ENCODE data around the gene SVIL. TPM values are rescaled to one million over a fixed set of nuclear protein-coding genes. Genes with fewer than 3 reads are reported as not detected.
A peak's percentile ranks its signal among the peaks of the same experiment; 100 is the strongest.

SVIL gene
- total and polyA plus RNA-seq, 2 of the 13 experiments (the other 11 are each of a cell fraction or from before 2014, with no cell fraction given), result 3.9 to 12.1 TPM

GRCh38 chr10:29619241-29619669 is 15.5 kb downstream of the SVIL start (continued):
- TF ChIP-seq ZBTB42 (CRISPR knock-in tag; IDR thresholded peaks at IDR 0.05) (no peak), RXRB (CRISPR knock-in tag; IDR thresholded peaks at IDR 0.05; ENCODE audit: borderline replicate concordance) (peak; percentile 39; the same call in 1 of the 2 replicates), ZNF746 (CRISPR knock-in tag; IDR thresholded peaks at IDR 0.05) (no peak), NCOA1 (CRISPR knock-in tag; IDR thresholded peaks at IDR 0.05) (no peak), NFIB (CRISPR knock-in tag; IDR thresholded peaks at IDR 0.05; ENCODE audit: borderline replicate concordance) (no peak), ZMYM4 (CRISPR knock-in tag; IDR thresholded peaks at IDR 0.05) (no peak), GTF3A (CRISPR knock-in tag; conservative IDR thresholded peaks at IDR 0.05) (no peak), KAT7 (CRISPR knock-in tag; IDR thresholded peaks at IDR 0.05; ENCODE audit: borderline replicate concordance) (no peak), CREM (IDR thresholded peaks at IDR 0.05) (0 out of 2 replicates have a peak, but pooled peaks have one; percentile 35), CREM (CRISPR knock-in tag; IDR thresholded peaks at IDR 0.05) (no peak), ZNF569 (CRISPR knock-in tag; IDR thresholded peaks at IDR 0.05; ENCODE audit: borderline replicate concordance) (no peak), ZFP41 (CRISPR knock-in tag; IDR thresholded peaks at IDR 0.05; ENCODE audit: borderline replicate concordance) (no peak), TRIM24 (CRISPR knock-in tag; IDR thresholded peaks at IDR 0.05) (no peak), ZNF350 (CRISPR knock-in tag; IDR thresholded peaks at IDR 0.05; ENCODE audit: borderline replicate concordance, low read depth) (no peak), KAT8 (CRISPR knock-in tag; IDR thresholded peaks at IDR 0.05) (peak; percentile 34; the same call in 1 of the 2 replicates), ARID4A (CRISPR knock-in tag; IDR thresholded peaks at IDR 0.05; ENCODE audit: borderline replicate concordance) (no peak), KDM5B (CRISPR knock-in tag; IDR thresholded peaks at IDR 0.05; ENCODE audit: borderline replicate concordance) (no peak), RXRA (CRISPR knock-in tag; IDR thresholded peaks at IDR 0.05) (no peak), HIVEP1 (CRISPR knock-in tag; IDR thresholded peaks at IDR 0.05) (no peak), NCOA5 (CRISPR knock-in tag; IDR thresholded peaks at IDR 0.05) (no peak), ZNF557 (CRISPR knock-in tag; IDR thresholded peaks at IDR 0.05) (no peak), FOXO1 (CRISPR knock-in tag; IDR thresholded peaks at IDR 0.05) (peak; percentile 66), RBAK (CRISPR knock-in tag; IDR thresholded peaks at IDR 0.05) (no peak), U2AF2 (IDR thresholded peaks at IDR 0.05; ENCODE audit: low read depth, low read length) (no peak), ZNF460 (CRISPR knock-in tag; IDR thresholded peaks at IDR 0.05; ENCODE audit: borderline replicate concordance) (no peak), HOXA9 (CRISPR knock-in tag; IDR thresholded peaks at IDR 0.05; ENCODE audit: borderline replicate concordance) (no peak), ZNF564 (CRISPR knock-in tag; IDR thresholded peaks at IDR 0.05) (no peak), FOXP4 (CRISPR knock-in tag; IDR thresholded peaks at IDR 0.05) (peak; percentile 71), ZFY (CRISPR knock-in tag; IDR thresholded peaks at IDR 0.05) (no peak)
